ENCODE results near the gene ACIN1.

The ACIN1 gene

DNA sequence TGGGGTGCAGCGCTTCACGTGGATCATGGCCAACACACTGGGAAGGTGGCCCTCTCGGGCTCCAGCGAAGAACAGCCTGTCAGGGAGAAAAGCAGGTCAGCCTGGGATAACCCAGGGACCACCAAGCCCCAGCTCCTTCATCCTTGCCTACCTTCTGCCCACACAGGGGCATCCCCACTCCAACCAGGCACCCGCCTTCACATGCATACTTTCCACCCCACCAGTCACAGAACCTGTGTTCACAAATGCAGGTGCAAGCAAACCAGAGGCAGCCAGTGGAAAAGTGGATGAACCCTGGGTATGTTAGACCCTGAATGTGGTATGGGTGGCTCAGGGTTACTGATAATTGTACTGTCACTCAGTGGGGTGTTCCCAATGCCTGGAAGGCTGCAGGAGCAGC, 36.5 kb upstream of the ACIN1 start:
- Histone ChIP-seq H3K4me1 (ENCODE audit: control insufficient read depth, insufficient read depth, low read length) (no peaks in the 10 kb centered on the region), H3K36me3 (ENCODE audit: control insufficient read depth in 2 of 2, insufficient read depth in 2 of 2, low read length in 2 of 2) (peaks cover 0 to 35% of the 10 kb centered on the region in 2 donors), H3K27ac (ENCODE audit: low read length) (peak overlapping the region; percentile 6)

DNA sequence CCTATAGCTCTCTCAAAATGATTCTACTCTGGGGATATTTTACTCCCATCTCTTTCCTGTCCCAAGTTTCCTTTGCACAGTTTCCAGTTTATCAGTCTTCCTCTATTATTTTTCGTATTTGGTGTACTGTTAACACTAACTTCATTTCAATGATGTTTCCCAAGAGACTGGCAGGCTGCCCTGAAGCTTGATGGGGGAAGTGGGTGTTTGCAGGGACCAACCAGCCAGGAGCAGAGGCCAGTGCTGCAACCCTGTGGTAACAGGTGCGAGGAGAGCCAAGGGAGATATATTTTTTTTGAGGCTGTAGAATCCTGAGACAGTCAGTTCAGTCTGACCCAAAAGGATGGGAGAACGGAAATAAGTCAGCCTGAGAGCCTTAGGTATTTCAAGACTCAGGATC, 35.9 kb upstream of the ACIN1 start:
- peak overlapping the region; percentile 6 for H3K27ac ChIP-seq (ENCODE audit: low read length)
- no peaks in the 10 kb centered on the region for H3K9me3 ChIP-seq (ENCODE audit: control insufficient read depth in 2 of 2, low read length in 2 of 2)
- H3K9ac ChIP-seq (ENCODE audit: low read length in 2 of 2) = no peak overlapping the region
- H3K4me1 ChIP-seq (ENCODE audit: control insufficient read depth, insufficient read depth, low read length) = peaks cover under 1% of the 10 kb centered on the region
- H3K36me3 ChIP-seq (ENCODE audit: control insufficient read depth in 2 of 2, insufficient read depth in 2 of 2, low read length in 2 of 2) = peaks cover 0 to 31% of the 10 kb centered on the region in 2 donors
- no peak overlapping the region for H3K4me3 ChIP-seq (ENCODE audit: low read length in 2 of 2)
- no peaks in the 10 kb centered on the region for H3K27me3 ChIP-seq (ENCODE audit: control insufficient read depth in 1 of 2, insufficient read depth in 2 of 2, low read length in 2 of 2)

More for the DNA sequence above, 36.5 kb upstream of the ACIN1 start:
- no peak overlapping the region for H3K9ac ChIP-seq (ENCODE audit: low read length in 2 of 2)
- no peaks in the 10 kb centered on the region for H3K27me3 ChIP-seq (ENCODE audit: control insufficient read depth in 1 of 2, insufficient read depth in 2 of 2, low read length in 2 of 2)
- no peaks in the 10 kb centered on the region for H3K9me3 ChIP-seq (ENCODE audit: control insufficient read depth in 2 of 2, low read length in 2 of 2)
- H3K4me3 ChIP-seq (ENCODE audit: low read length in 2 of 2) = no peak overlapping the region

DNA sequence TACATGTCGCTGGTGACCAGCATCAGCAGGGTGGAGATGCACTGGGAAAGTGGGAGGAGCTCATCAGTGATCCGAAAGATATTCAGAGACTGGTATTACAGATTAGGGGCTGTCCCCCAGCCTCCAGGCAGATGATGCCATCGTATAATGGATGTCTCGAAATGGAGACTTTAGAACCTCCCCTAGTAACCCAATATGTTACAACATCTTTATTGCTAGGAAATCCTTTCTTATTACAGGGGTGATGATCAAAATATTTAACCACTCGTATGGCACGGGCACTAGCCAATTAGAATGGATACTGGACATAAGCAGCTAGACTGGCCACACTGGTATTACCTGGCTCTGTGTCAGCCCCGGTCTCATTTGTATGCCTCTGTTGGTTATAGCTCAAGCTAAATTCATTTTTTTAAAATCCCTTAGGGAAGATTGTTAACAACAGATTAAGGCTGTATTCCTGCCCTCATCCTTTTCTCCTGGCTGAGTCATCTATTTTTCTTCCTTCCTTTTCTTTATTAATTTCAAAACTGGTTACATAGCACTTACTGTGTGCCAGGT, 34.9 kb upstream of the ACIN1 start:
- Histone ChIP-seq H3K36me3 (ENCODE audit: control insufficient read depth in 2 of 2, insufficient read depth in 2 of 2, low read length in 2 of 2) (peaks cover 0 to 31% of the 10 kb centered on the region in 2 donors), H3K4me3 (ENCODE audit: low read length in 2 of 2) (no peak overlapping the region), H3K9me3 (ENCODE audit: control insufficient read depth in 2 of 2, low read length in 2 of 2) (no peaks in the 10 kb centered on the region), H3K27me3 (ENCODE audit: control insufficient read depth in 1 of 2, insufficient read depth in 2 of 2, low read length in 2 of 2) (no peaks in the 10 kb centered on the region), H3K9ac (ENCODE audit: low read length in 2 of 2) (no peak overlapping the region), H3K27ac (ENCODE audit: low read length) (no peak overlapping the region), H3K4me1 (ENCODE audit: control insufficient read depth, insufficient read depth, low read length) (peaks cover 3% of the 10 kb centered on the region)

DNA sequence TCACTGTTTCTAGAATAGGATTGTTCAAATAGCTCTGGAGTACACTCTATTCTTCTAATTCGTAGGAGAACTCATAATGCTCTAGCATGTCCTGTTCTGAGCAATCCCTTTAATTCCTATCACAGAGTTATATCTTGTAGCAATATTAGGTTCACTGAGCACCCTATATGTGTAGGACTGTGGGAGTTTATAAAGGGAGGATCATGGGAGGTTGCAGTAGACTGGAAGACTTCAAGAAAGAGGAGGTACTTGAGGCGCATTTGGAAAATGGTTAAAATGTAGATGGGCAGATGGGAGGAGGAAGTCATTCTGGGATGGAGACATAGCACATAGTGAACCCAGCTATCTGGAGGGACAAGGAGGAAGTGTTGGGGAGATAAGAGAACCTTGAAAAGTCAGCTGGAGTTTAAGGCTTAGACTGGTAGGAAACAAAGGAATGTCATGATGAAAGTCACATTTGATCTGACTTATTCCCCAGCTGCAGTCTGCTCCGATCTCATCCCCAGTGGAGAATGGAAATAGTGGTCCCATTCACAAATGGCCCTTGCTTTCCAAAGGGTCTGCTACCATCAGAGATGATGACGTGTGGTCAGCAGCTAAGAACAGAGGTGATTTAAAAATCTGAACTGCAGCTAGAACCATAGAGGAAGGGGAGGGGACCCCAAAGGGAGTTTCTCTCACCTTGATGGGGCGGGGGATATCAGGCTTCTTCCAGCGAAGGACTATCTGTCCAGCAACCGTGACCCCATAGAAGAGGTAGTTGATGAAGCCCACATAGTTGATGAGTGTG, 34.2 kb upstream of the ACIN1 start:
- no peak overlapping the region for H3K9ac ChIP-seq (ENCODE audit: low read length in 2 of 2)
- no peaks in the 10 kb centered on the region for H3K9me3 ChIP-seq (ENCODE audit: control insufficient read depth in 2 of 2, low read length in 2 of 2)
- H3K36me3 ChIP-seq (ENCODE audit: control insufficient read depth in 2 of 2, insufficient read depth in 2 of 2, low read length in 2 of 2) = peaks cover 0 to 31% of the 10 kb centered on the region in 2 donors
- no peak overlapping the region for H3K4me3 ChIP-seq (ENCODE audit: low read length in 2 of 2)
- H3K27ac ChIP-seq (ENCODE audit: low read length) = no peak overlapping the region
- no peaks in the 10 kb centered on the region for H3K27me3 ChIP-seq (ENCODE audit: control insufficient read depth in 1 of 2, insufficient read depth in 2 of 2, low read length in 2 of 2)
- peaks cover 3% of the 10 kb centered on the region for H3K4me1 ChIP-seq (ENCODE audit: control insufficient read depth, insufficient read depth, low read length)

DNA sequence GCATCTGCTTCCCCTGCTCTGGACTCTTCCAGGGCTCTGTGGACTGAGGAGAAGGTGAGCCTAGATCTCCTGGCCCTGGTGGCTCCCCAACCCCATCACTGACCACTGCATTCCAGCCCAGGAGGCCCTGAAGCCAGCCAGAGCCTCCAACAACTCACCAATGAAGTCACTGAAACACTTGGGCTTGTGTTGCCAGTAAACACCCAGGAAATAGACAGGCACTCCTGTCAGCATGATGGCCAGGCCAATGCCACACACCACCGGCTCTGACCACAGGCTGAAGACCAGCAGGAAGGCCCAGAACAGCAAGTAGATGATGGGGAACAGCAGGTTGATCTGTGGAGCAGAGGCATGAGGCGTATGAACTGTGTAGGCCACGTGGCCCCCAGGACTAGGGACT, 32.9 kb upstream of the ACIN1 start:
- Histone ChIP-seq H3K4me1 (ENCODE audit: control insufficient read depth, insufficient read depth, low read length) (peaks cover 5% of the 10 kb centered on the region), H3K27ac (ENCODE audit: low read length) (no peak overlapping the region)

DNA sequence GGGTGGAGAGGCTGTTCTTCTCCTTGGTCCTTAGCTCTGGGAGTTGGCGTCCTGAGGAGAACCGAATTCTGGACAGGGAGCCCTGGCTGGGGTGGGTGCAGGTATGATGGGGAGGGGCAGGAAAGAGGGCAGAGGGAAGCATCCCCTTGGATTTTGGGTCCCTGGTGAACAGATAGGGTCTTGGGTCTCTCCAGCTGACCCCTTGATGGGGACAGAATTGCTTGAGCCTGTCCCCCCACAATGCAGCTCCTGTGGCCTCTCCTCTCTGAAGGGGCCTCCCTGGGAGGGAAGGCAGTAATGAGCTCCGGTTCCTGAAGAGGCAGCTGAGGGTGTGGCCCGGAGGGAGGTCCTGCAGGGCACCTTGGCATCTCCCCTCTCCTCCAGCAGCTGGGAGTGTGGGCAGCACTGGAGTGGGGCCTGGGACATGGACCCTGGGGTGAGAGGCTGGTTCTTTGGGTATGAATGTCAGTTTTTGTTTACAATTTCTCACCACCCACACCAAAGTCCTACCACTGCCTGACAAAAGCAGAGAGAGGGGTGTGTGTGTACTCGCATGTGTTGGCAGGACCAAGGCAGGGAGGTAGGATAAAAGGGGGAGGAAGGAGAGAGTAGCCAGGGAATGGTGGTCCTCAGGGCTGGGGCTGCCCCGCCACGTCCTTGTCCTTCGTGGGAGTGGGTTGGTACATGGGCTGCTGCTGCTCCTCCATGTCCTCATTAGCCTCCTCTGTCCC, 31.8 kb upstream of the ACIN1 start:
- H3K27me3 ChIP-seq (ENCODE audit: control insufficient read depth in 1 of 2, insufficient read depth in 2 of 2, low read length in 2 of 2) = no peaks in the 10 kb centered on the region
- peaks cover 5% of the 10 kb centered on the region for H3K4me1 ChIP-seq (ENCODE audit: control insufficient read depth, insufficient read depth, low read length)
- no peak overlapping the region for H3K9ac ChIP-seq (ENCODE audit: low read length in 2 of 2)
- H3K4me3 ChIP-seq (ENCODE audit: low read length in 2 of 2) = no peak overlapping the region
- no peak overlapping the region for H3K27ac ChIP-seq (ENCODE audit: low read length)
- no peaks in the 10 kb centered on the region for H3K9me3 ChIP-seq (ENCODE audit: control insufficient read depth in 2 of 2, low read length in 2 of 2)
- H3K36me3 ChIP-seq (ENCODE audit: control insufficient read depth in 2 of 2, insufficient read depth in 2 of 2, low read length in 2 of 2) = peaks cover 0 to 31% of the 10 kb centered on the region in 2 donors

More for the DNA sequence above, 32.9 kb upstream of the ACIN1 start:
- Histone ChIP-seq H3K9ac (ENCODE audit: low read length in 2 of 2) (no peak overlapping the region), H3K4me3 (ENCODE audit: low read length in 2 of 2) (no peak overlapping the region), H3K27me3 (ENCODE audit: control insufficient read depth in 1 of 2, insufficient read depth in 2 of 2, low read length in 2 of 2) (no peaks in the 10 kb centered on the region), H3K36me3 (ENCODE audit: control insufficient read depth in 2 of 2, insufficient read depth in 2 of 2, low read length in 2 of 2) (peaks cover 0 to 31% of the 10 kb centered on the region in 2 donors), H3K9me3 (ENCODE audit: control insufficient read depth in 2 of 2, low read length in 2 of 2) (no peaks in the 10 kb centered on the region)

DNA sequence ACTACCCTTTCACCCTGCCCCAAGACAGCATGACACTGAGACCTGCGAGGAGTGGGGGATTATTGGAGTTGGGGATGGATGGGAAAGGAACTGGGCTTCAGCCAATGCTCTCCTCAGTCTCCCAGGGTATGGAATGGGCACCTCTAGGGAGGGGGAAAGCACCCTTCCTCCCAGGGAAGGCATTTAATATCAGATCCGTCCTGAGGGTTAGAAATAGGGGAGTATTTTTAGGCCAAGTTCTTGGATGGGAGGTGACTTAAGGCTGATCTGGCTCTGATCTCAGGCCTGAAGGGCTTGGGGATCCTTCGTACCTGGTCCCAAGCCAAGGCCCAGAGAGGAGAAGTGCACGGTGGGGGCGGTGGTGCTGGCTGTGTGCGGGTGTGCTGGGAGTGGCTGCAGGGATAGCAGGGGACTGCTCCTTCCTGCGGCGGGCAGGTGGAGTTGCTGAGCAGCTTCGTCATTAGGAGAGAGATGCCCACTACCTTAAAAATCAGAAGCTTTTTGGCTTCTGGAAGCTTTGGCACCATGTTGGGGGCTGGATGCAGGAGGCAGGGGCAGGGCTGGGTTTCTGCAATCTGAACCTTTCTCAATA, 31.1 kb upstream of the ACIN1 start:
- H3K4me3 ChIP-seq (ENCODE audit: low read length in 2 of 2) = no peak overlapping the region
- H3K27ac ChIP-seq (ENCODE audit: low read length) = no peak overlapping the region
- no peaks in the 10 kb centered on the region for H3K9me3 ChIP-seq (ENCODE audit: control insufficient read depth in 2 of 2, low read length in 2 of 2)
- H3K36me3 ChIP-seq (ENCODE audit: control insufficient read depth in 2 of 2, insufficient read depth in 2 of 2, low read length in 2 of 2) = peaks cover 0 to 26% of the 10 kb centered on the region in 2 donors
- no peak overlapping the region for H3K9ac ChIP-seq (ENCODE audit: low read length in 2 of 2)
- H3K4me1 ChIP-seq (ENCODE audit: control insufficient read depth, insufficient read depth, low read length) = peaks cover 10% of the 10 kb centered on the region
- no peaks in the 10 kb centered on the region for H3K27me3 ChIP-seq (ENCODE audit: control insufficient read depth in 1 of 2, insufficient read depth in 2 of 2, low read length in 2 of 2)

DNA sequence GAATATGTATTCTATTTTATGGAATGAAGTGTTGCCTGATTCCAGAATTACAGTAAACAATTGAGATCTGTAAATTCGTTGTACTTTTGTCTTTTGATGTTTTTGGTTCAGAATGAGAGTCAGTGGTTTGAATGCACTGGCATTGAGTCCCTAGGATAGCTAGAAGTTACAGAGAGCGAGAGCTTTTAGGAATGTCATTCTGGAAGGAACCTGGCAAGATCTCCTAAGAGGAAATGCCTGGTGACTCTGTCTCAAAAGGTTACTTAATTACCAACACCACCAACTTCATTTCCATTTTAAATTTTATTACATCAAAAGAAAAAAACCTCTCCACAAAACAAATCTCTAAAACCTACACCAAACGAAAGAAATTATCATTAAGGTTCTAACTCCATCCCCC, 30.1 kb upstream of the ACIN1 start:
- Histone ChIP-seq H3K27ac (ENCODE audit: low read length) (no peak overlapping the region), H3K4me3 (ENCODE audit: low read length in 2 of 2) (no peak overlapping the region), H3K27me3 (ENCODE audit: control insufficient read depth in 1 of 2, insufficient read depth in 2 of 2, low read length in 2 of 2) (no peaks in the 10 kb centered on the region), H3K4me1 (ENCODE audit: control insufficient read depth, insufficient read depth, low read length) (peaks cover 15% of the 10 kb centered on the region), H3K9me3 (ENCODE audit: control insufficient read depth in 2 of 2, low read length in 2 of 2) (no peaks in the 10 kb centered on the region), H3K9ac (ENCODE audit: low read length in 2 of 2) (no peak overlapping the region), H3K36me3 (ENCODE audit: control insufficient read depth in 2 of 2, insufficient read depth in 2 of 2, low read length in 2 of 2) (peaks cover 0 to 21% of the 10 kb centered on the region in 2 donors)

DNA sequence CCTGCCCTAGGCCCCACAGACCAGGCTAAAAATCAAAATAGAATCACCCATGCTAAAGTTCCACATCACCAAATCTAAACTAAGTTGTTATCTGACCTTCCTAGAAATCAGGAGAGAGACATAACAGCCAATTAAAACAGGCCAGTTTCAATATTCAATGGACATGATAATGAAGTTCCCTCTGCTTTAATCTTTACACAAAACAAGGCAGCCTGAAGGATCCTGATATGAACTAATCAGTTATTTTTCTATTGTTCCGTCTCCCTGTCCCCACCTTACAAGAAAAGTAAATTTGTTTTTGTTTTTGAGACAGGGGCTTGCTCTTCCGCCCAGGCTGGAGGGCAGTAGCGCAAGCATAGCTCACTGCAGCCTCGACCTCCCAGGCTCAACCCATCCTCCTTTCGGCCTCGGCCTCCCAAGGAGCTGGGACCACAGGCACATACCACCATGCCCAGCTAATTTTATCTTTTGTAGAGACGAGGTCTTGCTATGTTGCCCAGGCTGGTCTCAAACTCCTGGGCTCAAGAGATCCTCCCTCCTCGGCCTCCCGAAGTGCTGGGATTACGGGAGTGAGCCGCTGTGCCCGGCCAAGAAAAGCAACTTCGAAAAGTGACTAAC, 29.5 kb upstream of the ACIN1 start:
- no peaks in the 10 kb centered on the region for H3K27me3 ChIP-seq (ENCODE audit: control insufficient read depth in 1 of 2, insufficient read depth in 2 of 2, low read length in 2 of 2)
- H3K9me3 ChIP-seq (ENCODE audit: control insufficient read depth in 2 of 2, low read length in 2 of 2) = no peaks in the 10 kb centered on the region
- H3K4me1 ChIP-seq (ENCODE audit: control insufficient read depth, insufficient read depth, low read length) = peaks cover 15% of the 10 kb centered on the region
- H3K4me3 ChIP-seq (ENCODE audit: low read length in 2 of 2) = no peak overlapping the region
- H3K27ac ChIP-seq (ENCODE audit: low read length) = no peak overlapping the region
- H3K36me3 ChIP-seq (ENCODE audit: control insufficient read depth in 2 of 2, insufficient read depth in 2 of 2, low read length in 2 of 2) = peaks cover 0 to 17% of the 10 kb centered on the region in 2 donors
- H3K9ac ChIP-seq (ENCODE audit: low read length in 2 of 2) = no peak overlapping the region

DNA sequence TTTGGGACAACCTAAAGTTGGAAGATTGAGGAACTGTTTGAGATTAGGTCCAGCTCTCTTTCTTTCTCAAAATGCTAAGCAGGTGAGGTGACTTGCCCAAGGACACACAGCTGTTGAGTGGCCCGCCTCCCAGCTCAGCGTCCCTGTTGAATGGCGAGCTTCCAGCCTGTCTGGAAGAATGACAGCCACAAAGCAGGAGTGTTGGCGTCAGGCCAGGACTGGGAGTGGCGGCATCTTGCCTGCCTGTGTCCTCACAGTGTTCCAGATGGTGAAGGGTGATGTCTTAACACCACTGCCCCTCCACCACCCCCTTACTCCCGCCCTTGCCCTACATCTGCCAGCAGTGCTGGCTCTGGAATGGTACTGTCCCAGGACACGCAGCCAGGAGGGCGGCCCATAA, 28.5 kb upstream of the ACIN1 start:
- H3K27ac ChIP-seq (ENCODE audit: low read length) = no peak overlapping the region

More for the DNA sequence above, 28.5 kb upstream of the ACIN1 start:
- H3K4me3 ChIP-seq (ENCODE audit: low read length in 2 of 2) = no peak overlapping the region
- H3K36me3 ChIP-seq (ENCODE audit: control insufficient read depth in 2 of 2, insufficient read depth in 2 of 2, low read length in 2 of 2) = peaks cover 0 to 7% of the 10 kb centered on the region in 2 donors
- peaks cover 15% of the 10 kb centered on the region for H3K4me1 ChIP-seq (ENCODE audit: control insufficient read depth, insufficient read depth, low read length)
- no peak overlapping the region for H3K9ac ChIP-seq (ENCODE audit: low read length in 2 of 2)
- no peaks in the 10 kb centered on the region for H3K9me3 ChIP-seq (ENCODE audit: control insufficient read depth in 2 of 2, low read length in 2 of 2)
- H3K27me3 ChIP-seq (ENCODE audit: control insufficient read depth in 1 of 2, insufficient read depth in 2 of 2, low read length in 2 of 2) = no peaks in the 10 kb centered on the region

All from stomach smooth muscle (tissue), 2 donors.